Sigmoid colon (tissue), 4 donors: ENCODE measurements around the gene CNKSR2.

Source experiments
- CTCF ChIP-seq, 4 experiments: fragments of 450-650 bp in 3 of 4; fragments of 200-600 bp in 1 of 4; IDR thresholded peaks; one replicate each; pipeline ENCODE4 v1.5.1; 2016 to 2019; ENCODE audit warnings: antibody characterized with exemption in 4 of 4, mild to moderate bottlenecking in 3 of 4, moderate library complexity in 2 of 4
- POLR2A ChIP-seq, 2 donors: fragments of 450-650 bp; IDR thresholded peaks; one replicate each; pipeline ENCODE4 v1.6.1; 2016; ENCODE audit warnings: antibody characterized with exemption in 2 of 2, mild to moderate bottlenecking in 2 of 2, moderate library complexity in 2 of 2
- POLR2AphosphoS5 ChIP-seq, 4 donors: sonication (generic); formaldehyde crosslinking; IDR thresholded peaks; one replicate each; pipeline ENCODE4 v1.6.1; 2017; ENCODE audit warnings: antibody characterized with exemption in 4 of 4

GRCh38 chrX:21373637-21374162, 518 bp upstream of the CNKSR2 start:
- TF ChIP-seq CTCF (IDR thresholded peaks at IDR 0.05) (no peak), POLR2AphosphoS5 (IDR thresholded peaks at IDR 0.05) (no peak), POLR2A (IDR thresholded peaks at IDR 0.05) (no peak)
